Measurements from ENCODE around the gene HDGFL3.

HDGFL3 gene

DNA sequence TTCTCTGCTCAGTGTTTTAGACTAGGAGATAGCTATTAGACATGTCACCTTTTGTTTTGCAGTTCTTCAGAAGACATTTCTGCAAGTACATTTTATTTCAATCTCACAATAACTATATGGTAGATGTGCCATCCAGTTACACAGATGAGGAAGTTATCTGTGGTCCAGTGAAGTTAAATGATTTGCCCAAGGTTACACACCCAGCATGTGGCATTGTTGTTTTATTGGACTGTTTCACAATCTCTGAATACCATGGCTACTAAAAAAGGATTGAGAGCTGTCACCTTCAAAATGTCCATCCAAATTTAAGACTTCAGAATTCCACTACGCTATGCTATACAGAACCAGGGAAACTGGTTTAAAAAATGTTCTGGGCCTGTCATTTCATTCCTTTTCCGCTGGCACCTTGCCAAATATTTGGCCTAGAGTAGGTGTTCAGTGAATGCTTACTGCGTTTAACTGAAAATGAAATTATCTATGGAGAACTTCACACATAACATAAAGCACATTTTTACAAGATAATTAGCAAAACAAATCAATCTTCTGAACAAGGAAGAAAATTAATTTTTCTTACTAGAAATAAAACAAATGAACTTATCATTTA, 80.0 kb downstream of the HDGFL3 start:
- DNase-seq (ENCODE audit: low read depth in 2 of 2), result no peak

DNA sequence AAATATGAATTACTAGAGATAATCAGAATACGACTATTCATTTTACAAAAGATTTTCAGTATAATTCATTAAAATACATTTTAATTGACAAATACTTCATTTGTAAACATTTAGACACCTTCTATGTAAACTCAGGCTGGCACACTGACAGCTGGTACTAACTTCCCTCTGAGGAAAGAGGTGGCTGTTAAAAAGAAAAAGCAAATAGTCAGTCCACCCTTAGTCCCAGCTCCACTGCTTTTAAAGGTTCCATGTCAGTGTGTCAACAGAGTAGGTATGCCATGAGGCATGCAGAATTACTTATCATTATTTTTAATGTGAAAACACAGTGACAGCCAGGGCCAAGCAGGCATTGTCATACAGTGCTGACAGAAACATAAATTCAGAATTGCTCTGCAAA, 84.1 kb downstream of the HDGFL3 start:
- no peak for DNase-seq (ENCODE audit: low read depth in 2 of 2)

DNA sequence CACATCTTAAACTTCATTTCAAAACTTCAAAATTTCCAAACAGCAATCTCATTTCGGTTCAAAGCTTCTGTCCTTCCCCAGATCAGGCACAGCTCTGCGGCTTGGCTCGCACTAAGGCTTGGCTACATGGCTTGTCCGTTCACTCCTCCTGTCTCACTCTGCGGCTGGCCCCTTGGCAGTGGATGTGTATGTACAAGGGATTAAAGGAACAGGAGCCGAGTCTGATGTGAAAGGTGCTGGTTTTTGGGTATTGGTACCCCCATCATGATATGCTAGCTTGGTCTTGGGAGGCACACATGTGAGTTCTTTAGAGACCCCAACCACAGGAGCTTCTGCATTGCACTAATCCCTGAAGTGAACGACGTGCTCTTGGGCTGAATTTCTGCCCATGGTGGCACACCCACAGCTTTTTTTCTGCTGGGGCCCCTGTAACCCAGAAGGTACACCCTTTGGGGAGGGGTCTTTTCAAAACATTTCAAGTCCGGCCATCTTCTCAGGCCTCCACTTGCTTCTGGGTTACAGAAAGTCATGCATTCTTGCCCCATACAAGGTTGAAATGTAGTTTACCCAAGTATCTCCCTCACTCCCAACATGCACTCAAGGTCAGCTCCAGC, 87.5 kb downstream of the HDGFL3 start:
- DNase-seq (ENCODE audit: low read depth in 2 of 2), result no peak

DNA sequence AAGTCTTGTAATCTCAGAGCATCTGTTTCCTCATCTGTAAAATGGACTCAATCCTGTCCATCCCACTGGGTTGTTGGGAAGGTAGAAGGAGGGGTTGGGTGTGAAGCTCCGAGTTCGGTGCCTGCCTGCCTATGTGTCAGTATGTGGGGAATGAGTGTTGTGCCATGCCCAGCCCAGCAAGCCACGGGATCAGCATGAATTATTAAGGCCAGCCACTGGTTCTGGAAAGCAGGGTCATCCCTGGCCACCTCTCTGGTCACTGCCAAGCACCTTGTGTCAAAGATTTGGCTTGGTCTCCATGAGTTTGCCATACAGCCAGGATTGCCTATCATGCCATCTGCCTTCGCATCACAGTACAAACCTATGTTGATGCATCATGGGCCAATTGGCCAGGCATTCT, 88.7 kb downstream of the HDGFL3 start:
- DNase-seq (ENCODE audit: low read depth in 2 of 2), result no peak

DNA sequence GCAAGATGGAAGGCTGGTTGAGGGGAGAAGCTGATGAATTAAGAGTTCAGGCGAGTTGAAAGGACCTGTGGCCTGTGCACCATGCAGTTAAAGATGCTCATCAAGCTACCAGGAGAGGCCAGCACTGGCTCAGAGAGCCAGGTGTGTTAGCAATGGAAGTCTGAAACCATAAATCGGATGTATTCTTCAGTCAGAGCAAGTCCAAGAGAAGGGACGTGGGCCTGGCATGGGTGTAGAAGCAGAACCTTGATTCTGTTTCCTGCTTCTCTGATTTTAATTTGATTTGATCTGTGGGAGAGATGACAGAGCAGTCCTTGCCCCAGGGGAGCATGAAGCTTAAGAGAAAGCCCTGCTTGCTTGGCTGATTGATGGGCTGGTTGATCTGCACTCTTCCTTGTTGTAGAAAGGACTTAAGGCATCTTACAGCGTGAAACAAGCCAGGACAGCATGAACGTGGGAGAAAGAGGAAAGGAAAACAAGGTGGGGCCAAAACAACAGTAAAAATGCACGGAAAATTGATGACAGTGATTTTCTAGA, 89.3 kb downstream of the HDGFL3 start:
- DNase-seq (ENCODE audit: low read depth in 2 of 2), result no peak

DNA sequence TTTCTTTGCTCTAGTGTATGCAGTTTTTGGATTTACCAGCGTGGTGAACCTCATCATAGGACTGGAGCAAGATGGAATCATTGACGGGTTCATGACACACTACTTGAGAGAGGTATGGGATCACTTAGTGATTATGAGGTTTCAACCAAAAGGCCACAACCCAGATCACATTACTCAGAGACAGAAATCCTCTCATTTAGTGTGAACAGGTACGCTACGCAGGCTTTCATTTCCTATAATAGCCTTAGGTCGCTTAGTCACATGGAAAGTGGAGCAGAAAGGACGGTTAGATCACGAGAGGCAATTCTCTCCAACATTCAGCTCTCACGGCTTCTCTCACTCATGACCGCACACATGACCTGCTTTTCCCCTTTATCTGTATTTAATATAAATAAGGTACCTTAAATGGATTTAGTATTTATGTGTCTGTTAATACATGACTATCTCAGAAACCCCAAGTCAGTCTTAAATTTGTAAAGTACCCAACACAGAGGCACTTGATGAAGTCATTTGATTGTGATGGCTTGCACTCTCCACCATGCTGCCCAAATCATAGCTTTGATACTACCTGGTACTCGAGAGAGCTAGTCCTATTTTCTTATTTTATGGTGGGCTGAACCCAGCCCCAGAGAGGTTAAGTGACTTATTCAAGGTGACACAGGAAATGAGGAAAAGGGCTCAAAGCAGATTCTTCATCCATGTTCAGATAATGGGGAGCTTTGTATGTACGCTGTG, 91.6 kb downstream of the HDGFL3 start:
- no peak for DNase-seq (ENCODE audit: low read depth in 2 of 2)

DNA sequence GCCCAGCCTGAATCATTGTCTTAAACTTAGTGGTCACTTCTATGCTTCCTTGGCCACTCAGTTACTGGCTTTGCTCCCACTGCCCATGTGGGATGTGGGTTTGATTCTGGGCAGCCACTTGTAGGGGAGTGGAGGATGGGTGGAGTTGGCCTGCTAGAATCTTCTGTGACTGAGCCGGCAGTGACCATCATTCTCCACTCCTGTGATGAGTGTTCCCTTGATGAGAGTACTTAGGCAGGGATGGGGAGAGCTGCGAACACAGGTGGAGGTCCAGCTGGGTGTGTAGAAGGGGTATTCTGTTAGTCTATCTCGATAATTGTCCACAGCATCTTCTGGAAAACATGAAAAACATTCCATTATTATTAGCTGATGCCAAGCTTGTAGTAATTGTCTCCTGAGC, 92.2 kb downstream of the HDGFL3 start:
- no peak for DNase-seq (ENCODE audit: low read depth in 2 of 2)

DNA sequence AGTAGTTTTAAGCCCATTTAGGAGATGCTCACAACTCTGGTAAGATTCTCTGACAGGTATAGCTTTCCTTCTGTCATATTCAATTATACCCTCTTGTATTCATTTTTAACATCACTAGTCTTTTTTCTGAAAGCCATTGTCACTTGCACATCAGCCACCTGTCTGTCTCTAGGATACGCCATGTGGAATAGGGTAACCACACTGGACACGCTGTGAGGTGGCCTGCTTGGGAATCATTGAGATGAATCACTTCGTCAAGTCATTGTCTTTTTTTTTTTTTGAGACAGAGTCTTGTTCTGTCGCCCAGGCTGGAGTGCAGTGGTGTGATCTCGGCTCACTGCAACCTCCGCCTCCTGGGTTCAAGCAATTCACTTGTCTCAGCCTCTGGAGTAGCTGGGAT, 92.8 kb downstream of the HDGFL3 start:
- DNase-seq (ENCODE audit: low read depth in 2 of 2), result no peak

DNA sequence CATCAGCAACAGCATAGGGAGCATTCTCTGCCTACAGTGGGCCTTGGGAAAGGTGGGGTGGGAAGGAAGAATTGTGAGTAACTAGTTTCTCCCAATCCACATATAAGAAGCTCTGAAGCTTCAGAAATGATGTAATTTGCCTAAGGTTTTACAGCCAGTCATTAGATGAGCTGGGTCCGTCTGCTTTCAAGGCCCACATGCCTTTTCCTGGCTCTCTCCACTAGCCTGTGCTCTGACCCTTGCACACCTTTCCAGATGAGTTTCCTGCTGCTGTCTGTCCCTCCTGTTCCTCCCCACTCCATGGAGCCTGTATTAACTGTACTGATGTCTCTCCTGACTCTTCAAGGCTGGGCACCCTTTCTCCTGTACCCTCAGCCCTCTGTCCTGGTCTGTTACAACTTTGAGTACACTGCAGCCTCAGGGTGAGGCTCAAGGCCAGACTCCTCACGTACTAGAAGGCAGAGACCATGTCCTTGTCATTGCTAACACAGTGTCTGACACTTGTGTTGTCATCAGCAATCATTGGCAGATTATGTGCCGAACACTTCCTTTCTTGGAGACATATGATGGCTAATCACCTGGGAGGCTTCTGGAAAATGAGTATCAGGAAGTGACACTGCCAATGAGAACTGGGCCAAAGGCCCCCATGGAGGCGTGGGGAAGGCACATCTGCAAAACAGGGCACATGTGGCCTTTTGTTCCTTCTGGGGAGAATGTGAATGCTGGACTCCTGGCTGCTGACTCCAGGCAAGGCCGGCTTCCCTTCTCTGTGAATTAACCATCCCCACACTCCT, 93.5 kb downstream of the HDGFL3 start:
- DNase-seq (ENCODE audit: low read depth in 2 of 2), result no peak

DNA sequence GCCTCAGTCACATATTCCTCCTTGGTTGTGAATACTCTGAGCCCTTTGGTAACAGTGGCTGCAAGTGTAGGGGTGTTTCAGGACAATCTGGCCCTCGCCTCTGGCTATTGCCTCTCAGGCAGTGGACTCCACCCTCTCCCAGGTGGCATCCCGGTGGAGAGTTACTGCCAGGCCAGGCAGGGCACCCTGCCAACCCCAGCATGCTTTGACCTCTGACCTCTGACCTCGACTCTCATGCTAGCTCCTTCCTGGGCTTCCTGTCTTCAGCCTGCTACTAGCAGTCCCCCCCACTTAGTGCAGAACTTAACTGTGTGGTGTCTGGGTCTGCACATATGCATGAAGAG, 94.7 kb downstream of the HDGFL3 start:
- no peak for DNase-seq (ENCODE audit: low read depth in 2 of 2)

DNA sequence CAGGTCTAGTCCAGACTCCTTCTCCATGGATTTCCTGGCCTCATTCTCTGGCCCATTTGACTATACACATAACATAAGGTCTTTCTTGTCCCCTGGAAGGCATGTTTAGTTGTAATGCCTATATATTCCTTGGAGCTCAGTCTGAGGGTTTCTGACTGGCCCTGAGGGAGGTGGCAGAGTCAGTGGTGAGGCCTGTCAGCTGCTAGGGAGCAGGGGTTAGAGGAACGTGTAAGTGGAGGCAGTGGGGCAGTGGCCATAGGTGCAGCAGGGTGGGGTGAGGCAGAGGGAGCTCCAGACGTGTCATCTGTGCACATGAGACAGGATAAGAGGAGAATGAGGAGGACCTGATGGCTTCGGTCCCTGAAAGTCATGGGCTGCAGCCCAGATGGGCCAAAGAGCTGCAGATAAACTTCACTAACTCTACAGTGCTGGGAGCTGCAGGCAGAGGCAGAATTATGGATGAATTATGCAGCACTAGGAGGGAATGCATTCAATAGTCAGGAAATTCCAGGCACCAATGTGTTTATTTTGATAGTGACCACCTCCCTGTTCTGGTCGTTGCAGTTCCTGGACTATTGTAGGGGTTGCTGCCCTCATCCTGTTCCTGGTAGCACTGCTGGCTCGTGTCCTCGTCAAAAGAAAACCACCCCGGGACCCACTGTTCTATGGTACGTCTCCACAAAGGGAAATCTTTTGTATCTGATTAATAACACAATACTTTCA, 95.2 kb downstream of the HDGFL3 start:
- peak; percentile 13 to 20 for DNase-seq (ENCODE audit: low read depth in 2 of 2)

DNA sequence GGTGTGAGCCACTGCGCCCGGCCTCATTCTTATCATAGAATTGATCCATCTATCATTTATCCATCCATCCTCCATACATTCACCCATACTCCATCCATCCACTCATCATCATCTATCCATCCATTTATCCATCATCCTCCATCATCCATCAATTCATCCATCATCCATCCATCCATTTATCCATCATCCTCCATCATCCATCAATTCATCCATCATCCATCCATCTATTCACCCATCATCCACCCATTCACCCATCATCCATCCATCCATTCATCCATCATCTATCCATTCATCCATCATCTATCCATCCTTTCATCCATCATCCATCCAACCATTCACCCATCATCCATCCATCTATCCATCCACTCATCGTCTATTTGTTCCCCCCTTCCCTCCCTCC, 96.5 kb downstream of the HDGFL3 start:
- DNase-seq (ENCODE audit: low read depth in 2 of 2), result no peak

DNA sequence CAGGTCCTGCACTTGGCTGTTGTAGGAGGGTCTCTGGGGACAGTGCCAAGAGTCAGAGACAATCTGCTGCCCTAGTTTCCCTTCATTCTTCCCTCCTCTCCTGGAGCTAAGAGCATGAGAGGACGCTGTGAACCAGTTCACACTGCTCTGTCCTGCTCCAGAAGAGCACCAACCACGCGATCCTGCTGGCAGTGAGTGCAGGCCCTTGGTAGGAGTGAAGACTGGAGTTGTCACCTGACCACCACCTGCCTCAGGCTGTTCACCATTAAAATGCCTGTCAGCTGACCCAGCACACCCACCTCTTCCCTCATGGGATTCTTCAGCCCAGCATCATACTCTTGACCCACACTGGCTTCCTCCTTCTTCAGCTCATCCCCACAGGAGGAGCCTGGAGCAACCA, 97.2 kb downstream of the HDGFL3 start:
- no peak for DNase-seq (ENCODE audit: low read depth in 2 of 2)

DNA sequence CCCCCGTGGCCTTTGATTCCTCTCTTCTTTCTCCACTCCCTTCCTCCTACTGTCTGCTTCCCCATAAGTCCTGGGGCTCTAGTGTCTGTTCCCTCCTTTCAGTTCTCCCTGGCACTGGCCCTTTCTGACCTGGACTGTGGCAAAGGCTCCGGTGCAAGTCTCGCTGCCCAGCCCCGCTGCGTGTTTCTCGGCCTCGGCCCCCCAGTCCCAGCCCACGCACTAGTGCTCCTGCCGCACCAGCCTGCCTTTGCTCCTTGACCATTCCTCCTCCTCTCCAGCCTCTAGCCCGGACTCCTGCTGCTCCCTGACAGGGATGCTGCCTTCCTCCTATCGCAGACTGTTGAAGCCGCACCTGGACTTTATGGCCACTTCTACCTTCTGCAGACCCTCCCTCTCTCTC, 98.1 kb downstream of the HDGFL3 start:
- no peak for DNase-seq (ENCODE audit: low read depth in 2 of 2)

DNA sequence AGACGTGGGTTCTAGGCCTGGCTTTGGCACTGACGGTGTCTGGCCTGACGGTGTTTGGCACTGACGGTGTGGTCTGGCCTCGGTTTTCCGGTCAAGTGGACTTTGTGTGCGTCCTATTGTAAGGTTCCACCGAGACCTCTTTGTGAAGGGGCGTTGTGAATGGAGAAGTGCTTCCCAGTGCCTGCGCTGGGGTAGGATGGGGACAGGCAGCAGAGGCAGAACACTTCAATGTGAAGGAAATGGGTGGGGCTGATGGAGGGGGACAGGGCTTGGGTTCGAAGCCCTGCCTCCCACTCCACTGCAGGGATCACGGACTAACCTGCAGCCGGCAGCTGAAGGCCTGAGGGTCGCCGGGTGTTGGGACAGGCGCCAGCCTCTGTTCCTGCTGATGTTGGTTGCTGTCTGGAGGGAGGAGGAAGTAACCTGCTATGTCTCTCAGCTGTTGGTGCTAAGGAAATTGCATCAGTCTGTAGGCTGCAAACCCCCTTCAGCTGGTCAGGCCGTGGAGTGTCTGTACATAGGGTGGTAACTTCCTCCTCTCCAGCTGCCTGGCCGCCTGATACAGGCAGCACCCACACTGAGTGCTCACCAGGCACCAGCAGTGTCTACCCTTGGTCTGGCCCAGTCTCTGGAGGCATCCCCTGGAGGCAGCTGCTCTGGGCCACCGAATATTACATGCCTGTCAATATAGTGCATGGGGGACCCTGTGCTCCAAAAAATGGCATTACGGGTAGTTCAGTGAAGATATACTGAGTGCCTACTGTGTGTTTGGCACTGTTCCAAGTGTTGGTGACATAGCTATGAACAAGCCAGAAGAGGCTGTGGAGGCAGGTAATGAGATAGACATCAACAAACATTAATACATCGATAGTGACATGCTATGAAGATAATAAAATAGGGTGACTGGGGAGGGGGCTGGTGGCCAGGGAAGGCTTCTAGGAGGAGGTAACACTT, 99.1 kb downstream of the HDGFL3 start:
- peak in 1 of 2 experiments; percentile 6 for DNase-seq (ENCODE audit: low read depth in 2 of 2)

DNA sequence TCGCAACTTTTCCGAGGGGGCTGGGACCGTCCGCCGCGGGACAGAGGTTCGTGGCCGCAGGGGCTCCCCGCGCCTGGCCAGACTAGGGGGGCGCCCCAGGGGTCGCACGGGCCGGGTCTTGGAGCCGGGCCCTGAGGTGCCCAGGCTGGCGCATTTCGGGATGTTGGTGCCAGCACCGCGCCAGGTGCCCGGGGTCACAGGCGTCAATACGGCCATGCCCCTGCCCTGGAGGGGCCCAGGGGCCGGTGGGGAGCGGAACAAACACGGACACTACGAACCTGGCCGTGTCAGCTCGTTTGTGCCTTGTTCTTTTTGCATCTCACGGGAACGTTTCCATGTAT, 99.8 kb downstream of the HDGFL3 start:
- DNase-seq (ENCODE audit: low read depth in 2 of 2), result no peak

DNA sequence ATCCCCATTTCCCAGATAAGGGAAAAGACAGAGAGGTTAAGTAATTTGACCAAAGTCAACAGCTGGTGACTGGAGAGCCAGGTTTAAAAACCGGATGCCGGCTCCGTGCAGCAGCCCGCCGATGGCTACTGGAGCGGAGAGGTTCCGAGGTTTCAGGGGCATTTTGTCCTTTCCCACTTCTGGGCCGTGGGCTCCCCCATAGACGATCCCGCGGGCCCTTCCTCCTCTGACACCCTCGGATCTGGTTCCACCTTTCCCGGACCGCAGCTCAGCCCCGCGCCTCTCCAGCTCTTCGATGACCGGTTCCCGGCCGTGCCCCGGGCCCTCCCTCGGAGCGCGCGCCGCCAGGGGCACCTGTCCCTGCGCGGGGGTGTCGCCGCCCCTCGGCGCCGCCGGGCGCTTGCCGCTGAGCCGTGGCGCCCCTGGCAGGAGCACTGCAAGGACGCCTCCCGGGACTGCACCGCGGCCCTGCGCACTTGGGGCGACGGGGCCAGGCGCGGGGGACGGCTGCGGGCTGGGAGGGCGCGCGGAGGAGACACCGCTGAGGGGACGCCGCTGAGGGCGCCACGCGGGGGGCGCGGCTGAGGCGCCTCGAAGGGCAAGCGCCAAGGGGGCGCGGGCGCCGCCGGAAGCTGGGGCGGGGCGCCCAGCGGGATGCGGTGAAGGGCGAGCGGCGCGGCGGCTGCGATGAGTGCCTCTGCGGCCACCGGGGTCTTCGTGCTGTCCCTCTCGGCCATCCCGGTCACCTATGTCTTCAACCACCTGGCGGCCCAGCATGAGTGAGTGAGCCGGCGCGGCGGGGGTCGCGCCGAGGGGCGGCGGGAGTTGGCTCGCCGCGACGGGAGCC, 100.4 kb downstream of the HDGFL3 start, which contains the start of gene TM6SF1:
Gene TM6SF1 (plus strand): TSS at position 652 of the 847 bp plus-strand sequence. CDS start 36 bp downstream, at position 688.
- no peak for DNase-seq (ENCODE audit: low read depth in 2 of 2)

DNA sequence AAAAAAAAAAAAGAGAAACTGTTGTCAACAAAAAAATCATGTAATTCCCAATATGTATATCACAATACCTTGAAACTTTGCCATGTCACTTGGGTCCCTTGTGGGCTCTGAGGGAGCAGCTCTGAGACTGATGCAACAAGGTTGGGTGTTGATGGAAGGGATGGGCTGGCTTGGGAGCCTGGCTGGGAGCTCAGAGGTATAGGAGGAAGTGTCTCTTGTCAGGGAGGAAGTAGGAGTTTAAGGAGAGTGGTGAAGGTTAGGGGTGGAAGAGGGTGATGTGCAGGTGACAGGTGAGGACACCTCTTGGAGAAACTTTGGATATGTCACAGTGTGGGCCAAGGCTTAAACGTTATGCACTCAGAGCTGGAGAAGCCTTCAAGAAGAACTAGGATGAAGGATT, 102.2 kb downstream of the HDGFL3 start:
- no peak for DNase-seq (ENCODE audit: low read depth in 2 of 2)

DNA sequence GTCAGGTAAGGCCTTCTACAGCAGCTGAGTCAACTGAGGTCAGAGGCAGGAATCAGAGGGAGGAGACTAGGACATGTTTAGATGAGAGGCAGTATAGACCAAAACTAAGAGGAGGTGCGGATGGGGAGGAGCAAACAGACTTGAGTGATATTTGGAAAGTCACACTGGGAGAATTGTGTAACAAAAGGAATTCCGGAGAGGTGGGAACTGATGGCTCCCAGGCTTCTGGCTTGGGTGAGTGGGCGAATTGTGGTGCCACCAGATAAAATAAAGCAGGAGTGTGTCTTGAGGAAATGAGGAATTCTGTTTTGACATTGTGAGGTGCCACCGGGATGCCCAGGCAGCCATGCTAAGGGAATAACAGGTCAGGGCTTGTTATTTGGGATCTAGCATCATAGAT, 103.5 kb downstream of the HDGFL3 start:
- no peak for DNase-seq (ENCODE audit: low read depth in 2 of 2)

DNA sequence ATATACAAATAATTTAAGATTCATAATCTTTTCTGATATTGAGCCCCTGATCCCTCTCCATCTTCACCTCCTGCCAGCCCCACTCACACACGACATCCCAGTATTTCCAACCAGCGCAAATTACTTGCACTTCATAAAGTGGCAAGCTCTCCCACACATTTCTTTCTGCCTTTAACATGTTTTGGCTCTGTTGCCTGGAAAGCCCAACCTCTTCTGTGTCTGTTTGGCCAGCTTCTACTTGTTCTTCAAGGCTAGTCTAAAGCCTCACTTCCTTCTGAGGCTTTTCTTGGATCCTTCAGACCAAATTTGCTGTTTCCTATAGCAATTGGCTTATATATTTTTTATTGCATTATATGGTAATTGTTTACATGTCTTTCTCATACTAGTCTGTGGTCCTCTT, 105.3 kb downstream of the HDGFL3 start:
- DNase-seq (ENCODE audit: low read depth in 2 of 2), result no peak

All from fibroblast of skin of left quadriceps (primary cell).